ENCODE measurements around the gene CNTNAP2.

Gene CNTNAP2

GRCh38 chr7:148079206-148080080 lies 1962.8 kb downstream of the CNTNAP2 start:
- DNase-seq (ENCODE audit: extremely low read depth, low read depth) = no peak
- TF ChIP-seq CTCF (IDR thresholded peaks at IDR 0.05; ENCODE audit: low read depth, low read length, missing control alignments) = no peak
- H3K4me3 ChIP-seq (replicated peaks; ENCODE audit: low read depth, low read length) = no peak overlapping the region

GRCh38 chr7:148083448-148083847 lies 1966.8 kb downstream of the CNTNAP2 start:
- H3K4me3 ChIP-seq (replicated peaks; ENCODE audit: low read depth, low read length) = no peak overlapping the region
- no peak for DNase-seq (ENCODE audit: extremely low read depth, low read depth)
- TF ChIP-seq CTCF (IDR thresholded peaks at IDR 0.05; ENCODE audit: low read depth, low read length, missing control alignments) = no peak

- no peak for DNase-seq (ENCODE audit: extremely low read depth, low read depth)
- no peak overlapping the region for H3K4me3 ChIP-seq (replicated peaks; ENCODE audit: low read depth, low read length)
- peak; percentile 26 for TF ChIP-seq CTCF (IDR thresholded peaks at IDR 0.05; ENCODE audit: low read depth, low read length, missing control alignments)
These were observed 1967.5 kb downstream of the CNTNAP2 start for GRCh38 chr7:148084138-148084537.

GRCh38 chr7:148091882-148092281 lies 1975.3 kb downstream of the CNTNAP2 start:
- no peak overlapping the region for H3K4me3 ChIP-seq (replicated peaks; ENCODE audit: low read depth, low read length)
- TF ChIP-seq CTCF (IDR thresholded peaks at IDR 0.05; ENCODE audit: low read depth, low read length, missing control alignments) = no peak
- no peak for DNase-seq (ENCODE audit: extremely low read depth, low read depth)

- no peak for DNase-seq (ENCODE audit: extremely low read depth, low read depth)
- TF ChIP-seq CTCF (IDR thresholded peaks at IDR 0.05; ENCODE audit: low read depth, low read length, missing control alignments) = no peak
These were observed 1977.0 kb downstream of the CNTNAP2 start for GRCh38 chr7:148093375-148094166.

GRCh38 chr7:148095066-148095465 lies 1978.5 kb downstream of the CNTNAP2 start:
- H3K4me3 ChIP-seq (replicated peaks; ENCODE audit: low read depth, low read length) = no peak overlapping the region
- no peak for DNase-seq (ENCODE audit: extremely low read depth, low read depth)
- no peak for TF ChIP-seq CTCF (IDR thresholded peaks at IDR 0.05; ENCODE audit: low read depth, low read length, missing control alignments)

More at GRCh38 chr7:148093375-148094166, 1977.0 kb downstream of the CNTNAP2 start:
- no peak overlapping the region for H3K4me3 ChIP-seq (replicated peaks; ENCODE audit: low read depth, low read length)
